GM12878 (cell line): ENCODE measurements around the gene LEF1. TPM values are rescaled to one million over a fixed set of nuclear protein-coding genes. Genes with fewer than 3 reads are reported as not detected.

ENCODE experiments used
- ATAC-seq: fragments of 200-7000 bp; cut with Tn5 transposase; 3 replicates; pipeline ENCODE4 v1.9.1; 2020; ENCODE audit warnings: mild to moderate bottlenecking, moderate library complexity
- BruUV-seq: library from RNA; stranded (reverse); fragments of 400-500 nt; replicated peaks from 2 replicates; lab custom pipeline; 2021; lab: Mats Ljungman, UMichigan
- CTCF ChIA-PET: fragments of 300-600 bp; sonication (Branson Sonifier 250); formaldehyde crosslinking; extraction: SDS; loops from one replicate; lab custom pipeline; 2021; ENCODE audit warnings: inconsistent platforms; lab: Yijun Ruan, JAX
- POLR2A ChIA-PET: fragments of 350-600 bp; formaldehyde crosslinking; extraction: SDS; loops from one replicate; lab custom pipeline; 2021; ENCODE audit warnings: inconsistent platforms; lab: Charles Lee
- RAD21 ChIA-PET: fragments of 300-600 bp; sonication (Branson Sonifier 250); formaldehyde crosslinking; loops from one replicate; lab custom pipeline; 2023; ENCODE audit warnings: antibody characterized with exemption; ENCODE audit not compliant: unreplicated experiment; lab: Charles Lee
- SMC1A ChIA-PET: fragments of 300-600 bp; sonication (Branson Sonifier 250); formaldehyde crosslinking; loops from one replicate; lab custom pipeline; 2023; ENCODE audit not compliant: unreplicated experiment, uncharacterized antibody; lab: Charles Lee
- DNase-seq: peaks from one replicate; pipeline ENCODE4 v3.0.0-alpha.2; 2011; ENCODE audit warnings: low read depth, low spot score
- FAIRE-seq: peaks from 3 replicates; lab custom pipeline; 2011; peaks lifted over from hg19 to GRCh38; lab: Jason Lieb, UNC
- H2AFZ ChIP-seq: 2 replicates; pipeline ENCODE4 v1.6.0; 2011; ENCODE audit warnings: low read depth, low read length, control low read depth; ENCODE audit not compliant: control insufficient read depth
- H3K27ac ChIP-seq: 2 replicates; pipeline ENCODE4 v1.5.1; 2011; ENCODE audit warnings: control low read depth; ENCODE audit not compliant: control insufficient read depth, insufficient read depth
- H3K27me3 ChIP-seq, 2 experiments: replicated peaks in 1 of 2; 2 replicates each; pipeline versions ENCODE4 v1.6.0 to v1.6.1; 2011; ENCODE audit warnings: low read length in 1 of 2; ENCODE audit not compliant: control insufficient read depth in 2 of 2, insufficient read depth in 2 of 2
- H3K36me3 ChIP-seq, 2 experiments: 2 replicates each; pipeline ENCODE4 v1.5.1; 2011; ENCODE audit warnings: low read length in 1 of 2; ENCODE audit not compliant: control insufficient read depth in 2 of 2, insufficient read depth in 2 of 2
- H3K4me1 ChIP-seq: 2 replicates; pipeline ENCODE4 v1.6.1; 2011; ENCODE audit warnings: mild to moderate bottlenecking, low read length, moderate library complexity, mixed read lengths; ENCODE audit not compliant: control insufficient read depth, insufficient read depth
- H3K4me2 ChIP-seq: 2 replicates; pipeline ENCODE4 v1.6.0; 2011; ENCODE audit warnings: control low read depth; ENCODE audit not compliant: control insufficient read depth, insufficient read depth
- H3K4me3 ChIP-seq: fragments of 200-600 bp; sonication (generic); 2 replicates; pipeline ENCODE4 v1.5.1; 2016
- H3K79me2 ChIP-seq: 2 replicates; pipeline ENCODE4 v1.6.0; 2011; ENCODE audit warnings: low read length; ENCODE audit not compliant: control insufficient read depth, insufficient read depth
- H3K9ac ChIP-seq: 2 replicates; pipeline ENCODE4 v1.8.0; 2011; ENCODE audit warnings: low read length, control low read depth, mixed read lengths; ENCODE audit not compliant: control insufficient read depth, insufficient read depth
- H3K9me3 ChIP-seq: replicated peaks from 3 replicates; pipeline ENCODE4 v1.5.1; 2011; ENCODE audit warnings: mild to moderate bottlenecking, low read length; ENCODE audit not compliant: control insufficient read depth, insufficient read depth
- H4K20me1 ChIP-seq: 2 replicates; pipeline ENCODE4 v1.6.0; 2011; ENCODE audit not compliant: control insufficient read depth, insufficient read depth
- CTCF ChIP-seq, 3 experiments: IDR thresholded peaks in 2 of 3; conservative IDR thresholded peaks in 1 of 3; 2 replicates each; pipeline ENCODE4 v1.5.1; 2011; ENCODE audit warnings: low read depth in 3 of 3, low read length in 3 of 3, mild to moderate bottlenecking in 3 of 3, control low read depth in 2 of 3, moderate library complexity in 2 of 3, inconsistent platforms in 1 of 3, mixed read lengths in 1 of 3; ENCODE audit not compliant: control insufficient read depth in 2 of 3, insufficient read depth in 1 of 3; ENCODE audit errors: extremely low read depth in 1 of 3
- FOXM1 ChIP-seq: IDR thresholded peaks from 2 replicates; pipeline ENCODE4 v1.6.1; 2012; ENCODE audit warnings: low read depth, mild to moderate bottlenecking, inconsistent platforms, low read length, moderate library complexity
- NFYA ChIP-seq: IDR thresholded peaks from 2 replicates; pipeline ENCODE4 v1.6.1; 2011; ENCODE audit warnings: low read depth, mild to moderate bottlenecking, low read length, improper control_type of control experiment, borderline replicate concordance
- NR2F1 ChIP-seq: fragments of 450-650 bp; conservative IDR thresholded peaks from 2 replicates; pipeline ENCODE4 v1.6.1; 2017; ENCODE audit warnings: mild to moderate bottlenecking
- RAD21 ChIP-seq: IDR thresholded peaks from 2 replicates; pipeline ENCODE4 v1.6.1; 2011; ENCODE audit warnings: mild to moderate bottlenecking, low read depth, low read length, moderate library complexity; ENCODE audit not compliant: insufficient read depth
- RUNX3 ChIP-seq: IDR thresholded peaks from 2 replicates; pipeline ENCODE4 v1.6.1; 2012; ENCODE audit warnings: low read length, inconsistent platforms
- SMAD5 ChIP-seq: IDR thresholded peaks from 2 replicates; pipeline ENCODE4 v1.6.1; 2016; ENCODE audit warnings: antibody characterized with exemption, low read depth
- SMC3 ChIP-seq: IDR thresholded peaks from 2 replicates; pipeline ENCODE4 v1.6.1; 2011; ENCODE audit warnings: low read length, improper control_type of control experiment, borderline replicate concordance
- YY1 ChIP-seq: IDR thresholded peaks from 2 replicates; pipeline ENCODE4 v1.6.1; 2011; ENCODE audit warnings: low read depth, mild to moderate bottlenecking, low read length
- WGBS: methylation state at CpG from one replicate; pipeline ENCODE4 v1.1.6; 2016; ENCODE audit warnings: low lambda C conversion rate; ENCODE audit not compliant: insufficient replicate concordance, insufficient coverage; ENCODE audit errors: missing lambda C conversion rate; 5-methylcytosine and 5-hydroxymethylcytosine counted together
- in situ Hi-C: fragments of 300-500 bp; cut with MboI; formaldehyde crosslinking; loops from 9 replicates; pipeline ENCODE4 v1.14.3; 2018; ENCODE audit warnings: mixed read lengths
- intact Hi-C: fragments of 100-400 bp; cut with micrococcal nuclease; formaldehyde crosslinking; loops from one replicate; pipeline ENCODE4 v1.14.2; 2022; ENCODE audit not compliant: unreplicated experiment
- polyA plus RNA-seq, 11 experiments: library from polyadenylated mRNA; depleted of rRNA in 4 of 11; unstranded in 6 of 11; stranded (reverse) in 5 of 11; fragments of >200 nt; fragmentation: Nextera tagmentation in 4 of 11; fragmentation: Illumina TruSeq in 1 of 11; extraction: Ambion mirVana in 4 of 11; extraction: Trizol in 1 of 11; gene quantifications; 1 replicate in 1 of 11; 2 replicates in 10 of 11; pipeline versions ENCODE4 v1.2.1 to v1.2.3, GENCODE V29; 2011 to 2016; ENCODE audit warnings: inconsistent platforms in 2 of 11, missing spikeins in 2 of 11, low read depth in 1 of 11
- total RNA-seq, 4 experiments: library from RNA; depleted of rRNA in 3 of 4; stranded (reverse); fragments of >200 nt in 3 of 4; fragmentation: Illumina TruSeq in 1 of 4; extraction: Trizol in 1 of 4; gene quantifications; 2 replicates each; pipeline versions ENCODE4 v1.2.1 to v1.2.3, GENCODE V29; 2013 to 2021

The LEF1 gene
- total and polyA plus RNA-seq, 10 of the 15 experiments (the other 5 are each of a cell fraction or from before 2014, with no cell fraction given) = 10.2 to 38.1 (median 19.5) TPM

- peak; percentile 41; the same call in 1 of the 2 replicates for TF ChIP-seq YY1
- TF ChIP-seq SMAD5 = no peak
- no peak for TF ChIP-seq NFYA
- TF ChIP-seq CTCF (IDR thresholded peaks at IDR 0.05 in 2 of 3, conservative IDR thresholded peaks at IDR 0.05 in 1 of 3; ENCODE audit: control insufficient read depth in 2 of 3, extremely low read depth in 1 of 3, insufficient read depth in 1 of 3, low read depth in 3 of 3, low read length in 3 of 3) = peak; percentile 80 to 90 (median 88)
- TF ChIP-seq FOXM1 = 0 out of 2 replicates have a peak, but pooled peaks have one; percentile 39
- peak; percentile 16; the same call in 1 of the 2 replicates for TF ChIP-seq RUNX3
- peak; percentile 82 for TF ChIP-seq SMC3
- peak; percentile 95 for TF ChIP-seq RAD21
- no peak for TF ChIP-seq NR2F1
- TF ChIP-seq, all 136 proteins: peak for 6
- no peaks in the 10 kb centered on the region for H3K9me3 ChIP-seq
- ATAC-seq (peak; percentile 95), DNase-seq (no peak), FAIRE-seq (peak; percentile 93)
- CTCF ChIA-PET = interaction anchor here (0.6 to 4.3 kb wide), 47 partner anchors 8 to 1388 kb away, joined by 3 to 90 read pairs (median 4); no protein-coding TSS in a partner anchor
- SMC1A ChIA-PET = interaction anchor here (0.9 to 3.9 kb wide), 27 partner anchors 9 to 581 kb away, joined by 3 to 34 read pairs (median 5); partner anchors contain the start of gene HADH
- in situ Hi-C loops (loop anchor here (5.0 kb wide), 1 partner anchor 554 kb away; no protein-coding TSS in a partner anchor), intact Hi-C loops (loop anchor here (1.0 kb wide), 2 partner anchors 475 to 554 kb away; no protein-coding TSS in a partner anchor)
- no TSS peak for BruUV-seq
- no peak overlapping the region for H3K4me2 ChIP-seq
- no peaks in the 10 kb centered on the region for H4K20me1 ChIP-seq
- RAD21 ChIA-PET = interaction anchor here (0.8 to 5.3 kb wide), 11 partner anchors 10 to 602 kb away, joined by 3 to 43 read pairs (median 5); partner anchors contain the start of gene RPL34
- POLR2A ChIA-PET = interaction anchor here (1.4 to 1.8 kb wide), 2 partner anchors 24 to 26 kb away, joined by 3 to 4 read pairs; no protein-coding TSS in a partner anchor
- H3K27me3 ChIP-seq = no peaks in the 10 kb centered on the region
- H3K4me1 ChIP-seq = no peaks in the 10 kb centered on the region
- WGBS = 42% methylated on average over 8 of the region's 8 CpGs
- no peak overlapping the region for H3K9ac ChIP-seq
- H2AFZ ChIP-seq = peak overlapping the region; percentile 23; the same call in 1 of the 2 replicates
- no peak overlapping the region for H3K4me3 ChIP-seq
- H3K79me2 ChIP-seq = no peaks in the 10 kb centered on the region
- peaks cover under 1 to 15% of the 10 kb centered on the region in 2 experiments for H3K36me3 ChIP-seq
- H3K27ac ChIP-seq = no peak overlapping the region
Measured at GRCh38 chr4:108018040-108018883, 150.5 kb downstream of the LEF1 start.
